ENCODE measurements around the gene TK2.

Gene TK2

DNA sequence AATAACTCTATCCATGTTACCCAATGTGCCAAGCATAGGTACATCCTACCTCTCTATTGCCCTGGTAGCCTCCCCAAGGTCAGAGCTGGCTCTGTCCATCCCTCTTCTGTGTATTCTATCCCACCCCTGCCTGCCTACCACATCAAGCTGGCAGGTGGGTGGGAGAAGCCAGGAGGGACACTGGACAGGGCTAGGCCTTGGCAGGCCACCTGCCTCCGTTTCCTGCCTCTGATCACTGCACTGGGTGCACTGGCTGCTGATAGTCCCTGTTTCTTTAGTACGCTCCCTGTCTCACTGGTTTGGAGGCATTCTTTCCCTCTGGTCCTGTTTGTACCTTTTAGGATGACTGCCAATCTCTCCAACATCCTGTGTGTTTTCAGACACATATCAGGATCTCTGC is 12.7 kb downstream of the TK2 start:
- DNase-seq (ENCODE audit: low read depth) = no peak
- no peak overlapping the region for H3K4me3 ChIP-seq (ENCODE audit: low read length)
- TF ChIP-seq, protein P1, sequence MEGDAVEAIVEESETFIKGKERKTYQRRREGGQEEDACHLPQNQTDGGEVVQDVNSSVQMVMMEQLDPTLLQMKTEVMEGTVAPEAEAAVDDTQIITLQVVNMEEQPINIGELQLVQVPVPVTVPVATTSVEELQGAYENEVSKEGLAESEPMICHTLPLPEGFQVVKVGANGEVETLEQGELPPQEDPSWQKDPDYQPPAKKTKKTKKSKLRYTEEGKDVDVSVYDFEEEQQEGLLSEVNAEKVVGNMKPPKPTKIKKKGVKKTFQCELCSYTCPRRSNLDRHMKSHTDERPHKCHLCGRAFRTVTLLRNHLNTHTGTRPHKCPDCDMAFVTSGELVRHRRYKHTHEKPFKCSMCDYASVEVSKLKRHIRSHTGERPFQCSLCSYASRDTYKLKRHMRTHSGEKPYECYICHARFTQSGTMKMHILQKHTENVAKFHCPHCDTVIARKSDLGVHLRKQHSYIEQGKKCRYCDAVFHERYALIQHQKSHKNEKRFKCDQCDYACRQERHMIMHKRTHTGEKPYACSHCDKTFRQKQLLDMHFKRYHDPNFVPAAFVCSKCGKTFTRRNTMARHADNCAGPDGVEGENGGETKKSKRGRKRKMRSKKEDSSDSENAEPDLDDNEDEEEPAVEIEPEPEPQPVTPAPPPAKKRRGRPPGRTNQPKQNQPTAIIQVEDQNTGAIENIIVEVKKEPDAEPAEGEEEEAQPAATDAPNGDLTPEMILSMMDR (conservative IDR thresholded peaks at IDR 0.05; ENCODE audit: low read length) = no peak

DNA sequence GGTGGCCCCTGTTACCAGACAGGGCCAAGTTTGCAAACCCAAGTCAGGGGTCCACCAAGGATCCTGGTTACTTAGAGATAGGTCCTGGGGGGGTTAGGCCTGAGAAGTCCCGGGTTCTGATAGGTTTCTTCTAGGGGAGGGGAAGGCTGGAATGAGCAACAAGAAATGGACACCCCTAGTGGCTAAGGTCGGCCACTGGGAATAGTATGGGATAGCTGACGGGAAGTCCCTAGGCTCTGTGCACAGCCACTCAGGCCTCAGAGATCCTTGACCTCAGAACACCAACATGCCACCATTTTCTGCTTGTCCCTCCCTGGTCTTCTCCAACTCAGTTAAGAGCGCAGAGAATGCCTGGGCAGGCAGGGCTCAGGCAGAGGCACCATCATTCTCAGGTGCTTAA is 13.4 kb downstream of the TK2 start:
- no peak overlapping the region for H3K4me3 ChIP-seq (ENCODE audit: low read length)
- no peak for DNase-seq (ENCODE audit: low read depth)
- TF ChIP-seq, protein P1 (conservative IDR thresholded peaks at IDR 0.05; ENCODE audit: low read length) = no peak

DNA sequence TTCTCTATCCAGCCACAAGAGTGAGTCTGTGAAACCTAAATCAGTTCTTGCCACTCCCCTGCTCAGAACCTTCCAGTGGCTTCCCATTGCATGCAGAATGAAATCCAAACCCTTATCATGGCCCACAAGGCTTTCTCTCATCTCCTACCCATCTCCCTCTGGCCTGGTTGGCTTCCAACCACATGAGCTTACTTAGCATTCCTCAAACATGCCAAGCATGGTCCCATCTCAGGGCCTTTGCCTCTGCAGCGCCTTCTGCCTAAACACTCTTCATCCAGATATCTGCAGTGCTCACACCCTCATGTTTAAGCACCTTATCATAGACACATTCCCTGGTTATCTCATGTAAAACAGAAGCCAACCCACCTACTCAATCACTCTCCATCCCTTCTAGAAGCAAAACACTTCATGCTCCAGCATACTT is 15.5 kb downstream of the TK2 start:
- H3K4me3 ChIP-seq (ENCODE audit: low read length) = no peak overlapping the region
- no peak for DNase-seq (ENCODE audit: low read depth)
- TF ChIP-seq, protein P1 (conservative IDR thresholded peaks at IDR 0.05; ENCODE audit: low read length) = no peak

DNA sequence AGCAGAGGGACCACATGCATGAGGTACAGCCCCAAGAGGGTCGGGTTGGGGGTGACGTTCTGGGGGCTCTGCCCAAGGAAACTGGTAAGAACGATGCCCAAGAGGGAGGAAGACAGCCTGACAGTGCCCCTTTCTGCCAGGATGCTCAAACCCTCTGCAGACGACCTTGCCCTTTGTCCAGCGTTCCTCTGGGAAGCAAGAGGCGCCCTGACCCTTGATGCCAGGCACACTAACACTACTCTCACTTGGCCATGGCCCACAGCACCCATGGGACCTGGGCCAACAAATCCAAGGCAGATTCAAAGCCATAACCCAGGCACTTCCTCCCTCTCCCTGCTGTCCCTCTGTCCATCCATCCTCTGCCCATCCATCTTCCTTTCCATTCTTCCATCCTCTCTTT is 20.4 kb downstream of the TK2 start:
- no peak overlapping the region for H3K4me3 ChIP-seq (ENCODE audit: low read length)
- DNase-seq (ENCODE audit: low read depth) = no peak
- TF ChIP-seq, protein P1 (conservative IDR thresholded peaks at IDR 0.05; ENCODE audit: low read length) = no peak

DNA sequence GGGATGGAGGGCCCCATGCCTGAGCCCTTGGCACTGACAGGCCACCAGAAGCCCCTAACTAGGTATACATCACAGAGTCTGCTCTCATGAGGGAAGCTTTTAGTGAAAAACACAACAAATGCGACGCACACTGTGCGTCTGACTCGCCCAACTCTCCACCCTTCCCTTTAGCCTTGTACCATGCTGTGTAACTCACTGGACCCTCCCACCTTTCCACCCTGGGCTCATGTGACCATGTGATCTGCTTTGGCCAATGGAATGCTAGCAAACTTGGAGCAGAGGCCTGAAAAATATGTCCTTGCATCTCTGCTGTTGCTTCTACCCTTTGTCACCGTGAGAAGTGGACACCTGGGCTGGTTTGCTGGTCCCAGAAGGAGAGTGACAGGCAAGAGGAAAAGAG is 21.6 kb downstream of the TK2 start:
- TF ChIP-seq, protein P1 (conservative IDR thresholded peaks at IDR 0.05; ENCODE audit: low read length) = no peak
- no peak overlapping the region for H3K4me3 ChIP-seq (ENCODE audit: low read length)
- no peak for DNase-seq (ENCODE audit: low read depth)

DNA sequence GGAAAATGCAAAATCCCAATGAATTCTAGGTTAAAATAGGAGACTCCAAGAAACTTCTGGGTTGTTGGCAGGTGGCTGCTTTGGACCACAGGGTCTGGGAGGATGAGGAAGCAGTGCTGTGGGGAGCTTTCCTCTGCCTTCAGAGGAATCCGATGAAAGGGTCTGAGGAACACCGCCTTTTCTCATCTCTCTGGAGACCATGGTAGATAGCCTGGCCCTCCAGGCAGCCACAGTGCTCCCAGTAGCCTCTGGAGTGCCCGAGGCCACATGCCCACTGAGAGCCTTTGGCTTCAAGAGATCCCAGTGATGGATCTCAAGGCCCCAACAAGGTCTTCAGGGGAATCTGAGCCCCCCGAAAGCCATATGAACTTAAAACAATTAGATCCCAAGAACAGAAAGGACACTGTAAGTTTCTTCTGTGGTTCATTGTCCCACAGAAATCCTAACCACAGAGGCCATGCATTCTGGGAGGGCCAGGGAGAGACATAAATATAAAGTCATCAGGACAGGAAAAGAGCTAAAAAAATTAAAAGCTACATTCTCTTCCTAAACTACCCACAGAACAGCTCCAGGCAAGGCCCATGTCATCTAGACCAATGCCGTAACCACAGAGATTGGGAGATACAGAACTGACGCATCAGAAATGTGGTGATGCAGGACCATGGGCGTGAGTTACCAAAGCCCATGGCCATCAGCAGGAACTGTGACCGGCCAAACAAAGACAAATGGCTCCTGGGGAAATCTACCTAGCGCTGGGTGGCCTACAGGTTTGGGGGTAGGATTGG is 24.3 kb downstream of the TK2 start:
- no peak overlapping the region for H3K4me3 ChIP-seq (ENCODE audit: low read length)
- TF ChIP-seq, protein P1 (conservative IDR thresholded peaks at IDR 0.05; ENCODE audit: low read length) = no peak
- DNase-seq (ENCODE audit: low read depth) = peak; percentile 41

DNA sequence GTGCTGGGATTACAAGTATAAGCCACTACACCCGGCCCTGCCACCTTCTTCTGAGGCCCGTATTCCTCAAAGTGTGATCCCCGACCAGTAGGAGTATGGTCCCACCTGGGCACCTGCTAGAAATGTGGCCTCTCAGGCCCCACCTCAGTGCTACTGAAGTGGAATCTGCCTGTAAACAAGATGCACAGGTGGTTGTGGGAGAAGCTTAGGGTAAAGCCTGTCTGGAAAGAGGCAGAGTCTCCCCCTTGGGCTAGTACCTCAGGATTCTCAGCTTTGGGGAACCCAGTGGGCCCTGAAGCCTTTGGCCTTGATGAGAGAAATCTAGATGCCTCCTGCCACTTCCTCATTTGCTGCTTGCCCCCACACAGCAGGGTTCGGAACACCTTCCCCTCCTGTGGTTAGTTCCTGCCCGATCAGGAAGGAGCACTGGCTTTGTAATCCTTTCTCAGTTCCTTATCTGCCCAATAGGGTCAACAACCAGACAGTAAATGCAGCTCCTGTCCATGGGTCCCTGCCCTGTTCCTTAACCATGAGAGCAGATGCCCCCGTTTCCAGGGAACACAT is 25.2 kb downstream of the TK2 start:
- no peak for DNase-seq (ENCODE audit: low read depth)
- TF ChIP-seq, protein P1 (conservative IDR thresholded peaks at IDR 0.05; ENCODE audit: low read length) = no peak
- H3K4me3 ChIP-seq (ENCODE audit: low read length) = no peak overlapping the region

Data from AG10803 (cell line).